AG20443 (cell line): Measurements from ENCODE around the gene COL9A1.

ENCODE experiments used
- DNase-seq: peaks from one replicate; pipeline ENCODE4 v3.0.0; 2012; ENCODE audit warnings: low spot score, mixed read lengths

The COL9A1 gene

GRCh38 chr6:70286905-70287304 lies 16.0 kb downstream of the COL9A1 start:
- no peak for DNase-seq

- no peak for DNase-seq
Measured at GRCh38 chr6:70285201-70285600, 17.7 kb downstream of the COL9A1 start.

DNA sequence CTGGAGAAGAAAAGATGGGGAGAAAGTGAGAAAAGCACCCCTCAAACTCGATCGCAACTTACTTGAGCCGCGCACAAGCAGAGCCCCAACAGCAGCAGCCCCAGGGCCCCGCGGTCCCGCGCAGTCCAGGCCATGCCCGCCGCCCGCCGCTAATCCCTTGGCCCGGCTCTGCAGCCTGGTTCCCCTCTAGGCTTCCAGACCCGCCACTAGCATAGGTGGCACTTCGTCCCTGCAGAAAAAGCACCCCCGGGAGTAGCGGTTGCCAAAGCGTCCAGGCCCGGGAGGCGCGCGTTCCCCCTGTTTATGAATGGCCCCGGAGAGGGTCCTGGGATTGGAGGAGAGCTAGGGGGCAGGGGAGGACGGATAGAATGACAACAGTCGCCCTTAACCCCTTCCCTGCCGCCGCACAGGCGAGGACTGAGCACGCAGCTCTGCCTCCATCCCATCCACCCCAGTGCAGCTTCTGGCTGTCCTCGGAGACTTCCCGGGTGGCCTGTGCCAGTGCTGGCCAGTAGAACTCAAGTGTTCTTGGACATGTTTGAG lies 19.9 kb downstream of the COL9A1 start:
- DNase-seq, result no peak

DNA sequence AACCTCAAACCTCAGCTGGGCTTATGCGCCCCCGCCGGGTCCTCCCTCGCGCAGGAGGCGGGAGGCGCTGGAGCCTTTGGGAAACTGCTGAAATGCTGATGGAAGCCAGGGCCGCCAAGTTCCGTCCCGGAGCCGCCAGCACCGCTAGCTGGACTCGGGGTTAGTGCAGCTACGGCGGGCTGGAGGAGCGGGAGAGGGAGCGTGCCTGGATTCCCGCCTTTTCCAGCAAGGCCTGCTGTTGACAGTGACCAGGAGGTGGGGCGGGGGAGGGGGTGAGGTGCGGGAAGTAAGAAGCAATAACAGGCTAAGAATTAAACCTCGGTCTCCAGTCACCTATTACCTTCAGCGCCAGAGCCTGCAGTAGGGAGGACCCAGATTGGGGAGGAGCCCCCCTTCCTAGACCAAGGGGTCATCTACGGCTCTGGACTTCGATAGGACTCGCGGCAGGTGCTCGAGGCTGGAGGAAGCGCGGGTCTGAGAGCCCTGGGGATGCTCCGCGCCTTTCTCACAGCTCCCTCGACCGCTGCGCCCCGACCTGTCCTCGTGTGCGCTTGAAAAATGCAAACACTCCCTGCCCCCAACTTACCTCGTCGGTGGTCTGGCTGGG lies 20.5 kb downstream of the COL9A1 start:
- no peak for DNase-seq

DNA sequence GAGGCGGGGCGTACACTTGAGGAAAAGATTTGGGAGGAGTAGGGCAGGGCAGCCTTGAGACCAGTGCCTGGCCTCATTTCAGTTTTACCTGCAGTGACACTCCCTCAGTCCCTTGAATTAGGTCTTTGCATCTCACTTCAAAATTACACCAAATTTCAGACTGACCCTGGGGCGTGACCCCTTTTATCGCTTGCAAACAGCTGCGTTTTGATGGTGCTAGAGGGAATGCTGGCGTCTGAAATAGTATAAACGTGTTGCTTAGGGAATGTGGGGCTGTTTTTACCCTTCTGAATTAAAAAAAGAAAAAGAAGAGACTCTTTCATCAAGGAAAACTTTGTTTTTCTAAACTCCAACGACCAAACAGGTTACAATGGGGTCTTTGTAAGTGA lies 21.0 kb downstream of the COL9A1 start:
- no peak for DNase-seq

DNA sequence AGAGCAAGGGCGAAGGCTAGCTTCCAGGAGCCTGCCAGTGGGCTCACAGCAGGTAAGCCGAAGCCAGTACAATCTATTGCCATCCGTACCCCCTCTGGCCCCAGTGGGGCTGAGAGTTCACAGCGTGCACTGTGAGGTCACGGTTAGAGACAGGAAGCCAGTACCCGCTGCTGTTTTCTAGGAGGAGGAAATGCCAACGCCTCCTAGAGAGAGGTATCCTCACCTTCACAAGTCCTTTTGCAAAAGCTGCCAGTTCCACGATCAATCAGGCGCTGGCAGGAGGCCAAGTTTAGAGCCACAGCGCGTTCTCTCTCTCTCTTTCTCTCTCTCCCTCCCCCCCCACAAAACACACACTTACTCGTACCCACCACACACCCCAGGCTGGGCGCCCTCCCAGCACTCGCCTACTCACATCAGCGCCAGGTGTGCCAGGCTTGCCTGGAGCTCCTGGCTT lies 22.5 kb downstream of the COL9A1 start:
- no peak for DNase-seq

GRCh38 chr6:70277470-70277869 lies 25.4 kb downstream of the COL9A1 start:
- no peak for DNase-seq

- DNase-seq, result no peak
Measured at GRCh38 chr6:70274338-70274737, 28.5 kb downstream of the COL9A1 start.

GRCh38 chr6:70272071-70272470 lies 30.8 kb downstream of the COL9A1 start:
- no peak for DNase-seq

DNA sequence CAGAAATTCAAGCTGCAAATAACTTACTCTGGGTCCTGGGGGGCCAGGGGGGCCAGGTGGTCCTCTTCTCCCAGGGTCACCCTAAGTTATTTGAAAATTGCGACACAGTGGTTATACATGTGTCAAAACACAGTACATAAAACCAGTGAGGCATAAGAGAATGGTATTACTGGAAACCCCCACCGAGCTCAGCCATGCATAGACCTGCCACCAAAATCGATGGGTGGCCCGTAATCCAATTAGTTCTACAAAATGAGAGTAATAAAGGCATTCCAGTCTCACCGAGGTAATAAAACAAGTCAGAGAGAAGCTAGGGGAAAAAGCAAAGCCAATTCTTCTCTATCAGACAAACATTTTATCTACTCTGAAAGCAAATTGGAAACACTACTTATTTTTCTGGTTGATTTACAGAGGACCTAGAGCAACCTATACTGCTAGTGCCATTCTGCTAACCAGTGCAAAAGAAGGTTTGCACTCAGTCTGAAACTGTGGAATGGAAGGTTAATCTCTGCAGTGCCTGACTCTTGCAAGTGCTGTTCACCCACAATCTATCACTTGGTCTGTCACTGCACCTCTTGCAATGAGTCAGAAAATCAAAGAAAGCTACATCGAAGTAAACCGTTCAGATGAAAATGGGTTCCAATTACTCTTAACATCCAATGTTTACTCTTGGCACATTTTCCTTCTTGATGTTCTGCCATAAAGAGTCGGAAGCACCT lies 32.4 kb downstream of the COL9A1 start:
- no peak for DNase-seq

DNA sequence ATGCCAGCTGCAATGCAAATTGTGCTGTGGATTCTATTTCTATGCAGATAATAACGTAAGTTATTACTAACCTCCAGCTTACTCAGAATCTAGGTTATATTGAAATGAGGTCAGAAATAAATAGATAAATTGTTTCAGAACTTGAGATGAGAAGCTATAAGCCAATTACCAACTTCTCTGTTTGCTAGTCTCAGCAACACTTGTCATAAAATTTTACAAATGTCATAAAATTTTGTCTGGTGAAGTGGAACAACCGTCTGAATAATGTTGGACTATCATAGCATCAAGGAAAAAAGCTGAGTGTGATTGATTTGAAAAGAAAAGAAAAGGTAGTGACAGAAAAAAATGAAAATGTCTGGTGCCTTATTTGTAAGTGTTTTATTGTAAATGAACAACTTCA lies 36.7 kb downstream of the COL9A1 start:
- no peak for DNase-seq

DNA sequence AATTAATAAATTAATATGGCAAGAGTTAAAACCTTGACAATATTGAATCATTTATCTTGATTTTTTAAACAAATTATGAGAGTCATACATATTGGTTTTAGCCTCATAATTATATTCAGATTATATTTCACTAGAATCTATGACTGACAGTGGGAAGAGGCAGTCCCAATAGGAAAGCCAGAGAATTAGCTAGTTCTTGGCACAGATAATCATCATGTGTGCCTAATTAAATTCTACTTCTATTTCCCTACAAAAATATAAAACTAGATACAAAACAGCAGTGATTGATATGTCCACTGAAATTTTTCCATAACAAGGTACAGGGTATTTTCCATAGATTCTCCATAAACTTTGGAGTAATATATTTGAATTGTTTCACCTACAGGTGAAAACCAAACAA lies 38.6 kb downstream of the COL9A1 start:
- no peak for DNase-seq

- DNase-seq, result no peak
Measured at GRCh38 chr6:70258483-70258882, 44.4 kb downstream of the COL9A1 start.

GRCh38 chr6:70257768-70258273 lies 45.1 kb downstream of the COL9A1 start:
- DNase-seq, result no peak

GRCh38 chr6:70254784-70255183 lies 48.1 kb downstream of the COL9A1 start:
- no peak for DNase-seq

DNA sequence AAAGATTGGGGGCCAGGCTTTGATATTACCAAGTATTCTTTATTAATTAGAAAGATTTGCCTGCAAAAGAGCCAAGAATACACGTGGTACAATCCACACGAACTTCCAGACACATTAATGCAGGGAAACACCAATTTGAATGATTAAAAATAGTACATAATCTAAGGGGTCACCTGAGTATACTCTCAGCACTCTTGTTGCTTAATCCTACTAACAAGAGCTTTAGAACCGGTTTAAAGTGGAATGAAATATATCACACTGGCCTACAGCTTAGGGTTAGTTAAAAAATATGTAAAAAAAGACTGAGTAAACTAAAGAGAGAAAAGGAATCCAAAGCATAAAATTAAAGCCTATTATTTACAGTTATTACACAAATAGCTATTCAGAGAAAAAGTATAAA lies 49.0 kb downstream of the COL9A1 start:
- no peak for DNase-seq

GRCh38 chr6:70252604-70253003 lies 50.3 kb downstream of the COL9A1 start:
- DNase-seq, result no peak

- DNase-seq, result no peak
Measured at GRCh38 chr6:70246118-70246517, 56.8 kb downstream of the COL9A1 start.

- DNase-seq, result no peak
Measured at GRCh38 chr6:70241991-70242420, 60.9 kb downstream of the COL9A1 start.

- no peak for DNase-seq
Measured at GRCh38 chr6:70241031-70241430, 61.9 kb downstream of the COL9A1 start.

GRCh38 chr6:70236343-70236742 lies 66.5 kb downstream of the COL9A1 start:
- DNase-seq, result no peak

- DNase-seq, result no peak
Measured at GRCh38 chr6:70234561-70235236, 68.2 kb downstream of the COL9A1 start.

DNA sequence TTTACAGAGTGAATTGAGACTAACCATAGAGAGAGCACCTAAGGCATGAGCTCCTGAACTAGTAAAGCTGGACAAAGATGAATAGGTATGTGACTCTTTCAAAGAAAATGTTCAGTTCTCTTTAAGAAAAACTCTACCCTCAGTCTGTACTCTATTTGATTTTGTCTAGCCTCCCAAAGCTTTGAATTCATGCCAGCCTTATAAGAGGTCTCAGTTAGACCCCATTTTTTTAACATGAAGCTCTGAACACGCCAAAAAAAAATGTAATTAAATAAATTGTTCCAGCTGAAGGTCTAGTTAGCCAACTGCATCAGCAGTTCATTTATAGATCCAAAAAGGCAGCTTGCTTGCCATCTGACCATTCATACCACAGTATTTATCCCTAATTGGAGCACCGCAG lies 71.6 kb downstream of the COL9A1 start:
- no peak for DNase-seq
